ENCODE data around the gene ENDOV.

The ENDOV gene

GRCh38 chr17:80427366-80428282, 12.7 kb downstream of the ENDOV start:
- DNase-seq (ENCODE audit: low spot score): no peak
- TF ChIP-seq, protein P1, sequence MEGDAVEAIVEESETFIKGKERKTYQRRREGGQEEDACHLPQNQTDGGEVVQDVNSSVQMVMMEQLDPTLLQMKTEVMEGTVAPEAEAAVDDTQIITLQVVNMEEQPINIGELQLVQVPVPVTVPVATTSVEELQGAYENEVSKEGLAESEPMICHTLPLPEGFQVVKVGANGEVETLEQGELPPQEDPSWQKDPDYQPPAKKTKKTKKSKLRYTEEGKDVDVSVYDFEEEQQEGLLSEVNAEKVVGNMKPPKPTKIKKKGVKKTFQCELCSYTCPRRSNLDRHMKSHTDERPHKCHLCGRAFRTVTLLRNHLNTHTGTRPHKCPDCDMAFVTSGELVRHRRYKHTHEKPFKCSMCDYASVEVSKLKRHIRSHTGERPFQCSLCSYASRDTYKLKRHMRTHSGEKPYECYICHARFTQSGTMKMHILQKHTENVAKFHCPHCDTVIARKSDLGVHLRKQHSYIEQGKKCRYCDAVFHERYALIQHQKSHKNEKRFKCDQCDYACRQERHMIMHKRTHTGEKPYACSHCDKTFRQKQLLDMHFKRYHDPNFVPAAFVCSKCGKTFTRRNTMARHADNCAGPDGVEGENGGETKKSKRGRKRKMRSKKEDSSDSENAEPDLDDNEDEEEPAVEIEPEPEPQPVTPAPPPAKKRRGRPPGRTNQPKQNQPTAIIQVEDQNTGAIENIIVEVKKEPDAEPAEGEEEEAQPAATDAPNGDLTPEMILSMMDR (IDR thresholded peaks at IDR 0.05): no peak
- Histone ChIP-seq H3K4me3 (no peak overlapping the region), H3K27ac (no peak overlapping the region)

DNA sequence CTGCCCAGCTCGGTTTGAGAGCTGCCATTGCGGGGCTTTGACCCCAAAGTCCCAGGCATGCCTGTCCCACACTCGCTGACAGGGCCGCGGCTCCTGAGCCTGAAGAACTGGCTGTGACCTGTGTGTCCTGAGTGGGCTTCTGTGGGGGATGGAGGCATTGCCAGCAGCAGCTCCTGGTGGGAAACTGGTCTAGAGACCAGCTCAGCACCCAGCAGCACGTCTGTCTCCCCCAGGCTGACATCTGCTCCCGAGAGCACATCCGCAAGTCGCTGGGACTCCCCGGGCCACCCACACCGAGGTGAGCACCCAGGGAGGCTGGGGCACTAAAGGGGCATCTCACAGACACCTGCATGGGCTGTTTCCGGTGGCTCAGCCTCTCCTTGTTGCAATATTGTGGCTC, 13.4 kb downstream of the ENDOV start:
- TF ChIP-seq, protein P1 (IDR thresholded peaks at IDR 0.05): no peak
- Histone ChIP-seq H3K27ac (no peak overlapping the region), H3K4me3 (no peak overlapping the region)
- DNase-seq (ENCODE audit: low spot score): no peak

- TF ChIP-seq, protein P1 (IDR thresholded peaks at IDR 0.05): no peak
- DNase-seq (ENCODE audit: low spot score): no peak
These were observed 13.8 kb downstream of the ENDOV start for GRCh38 chr17:80428796-80429195.

DNA sequence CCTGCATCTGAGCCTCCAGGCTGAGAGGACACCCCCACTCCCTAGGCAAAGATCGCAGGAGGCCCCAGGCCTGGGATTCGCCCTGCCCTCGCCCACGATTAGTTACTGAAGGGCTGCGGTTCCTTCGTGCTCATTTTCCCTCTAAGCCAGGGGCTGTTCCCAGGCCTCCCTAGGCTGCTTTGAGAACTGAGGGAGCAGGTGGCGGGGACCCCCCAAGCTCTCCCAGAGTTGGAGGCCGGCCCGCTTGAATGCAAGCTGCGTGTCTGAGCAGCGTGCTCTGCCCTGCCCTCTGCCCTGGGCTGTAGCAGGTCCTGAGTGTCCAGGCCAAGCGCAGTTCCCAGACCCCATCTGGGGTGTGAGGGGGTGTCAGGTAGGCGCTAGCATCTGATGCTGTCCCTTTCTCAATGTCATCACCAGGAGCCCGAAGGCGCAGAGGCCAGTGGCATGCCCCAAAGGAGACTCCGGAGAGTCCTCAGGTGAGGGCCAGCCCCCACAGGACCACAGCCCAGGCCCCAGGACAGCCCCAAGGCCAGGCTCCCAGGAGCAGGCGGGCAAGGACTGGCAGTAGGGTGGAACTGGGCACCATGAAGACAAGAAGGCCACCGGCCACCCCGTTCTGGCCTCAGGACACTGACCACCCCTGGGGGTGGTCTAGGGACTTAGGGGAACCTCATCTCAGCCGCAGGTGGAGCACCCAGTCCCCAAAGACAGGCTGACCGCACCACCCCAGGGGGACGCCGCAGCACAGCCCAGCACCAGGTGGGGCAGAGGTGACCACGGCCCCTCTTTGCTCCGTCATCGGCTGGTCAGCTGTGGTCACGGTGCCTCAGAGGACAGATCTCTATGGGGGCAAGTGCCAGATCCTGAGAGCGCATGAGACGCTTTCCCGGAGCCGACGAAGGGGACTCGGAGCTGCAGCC, 14.6 kb downstream of the ENDOV start:
- TF ChIP-seq, protein P1 (IDR thresholded peaks at IDR 0.05): no peak
- H3K4me3 ChIP-seq: no peak overlapping the region
- DNase-seq (ENCODE audit: low spot score): no peak
- H3K27ac ChIP-seq: no peak overlapping the region

More at GRCh38 chr17:80428796-80429195, 13.8 kb downstream of the ENDOV start:
- no peak overlapping the region for H3K27ac ChIP-seq
- no peak overlapping the region for H3K4me3 ChIP-seq

GRCh38 chr17:80430446-80431245, 15.7 kb downstream of the ENDOV start:
- TF ChIP-seq, protein P1 (IDR thresholded peaks at IDR 0.05): no peak
- Histone ChIP-seq H3K4me3 (no peak overlapping the region), H3K27ac (no peak overlapping the region)
- no peak for DNase-seq (ENCODE audit: low spot score)
